Neuronal stem cell (in vitro differentiated cells): ENCODE data around the gene IMPACT.

Experiments
- DNase-seq: peaks from one replicate; pipeline ENCODE4 v3.0.0-alpha.2; 2013; ENCODE audit warnings: low spot score
- H2AFZ ChIP-seq: one replicate; pipeline ENCODE4 v1.6.1; 2013; ENCODE audit warnings: mild to moderate bottlenecking, low read length, inconsistent platforms
- H2AK5ac ChIP-seq: 2 replicates; pipeline ENCODE4 v1.6.1; 2013; ENCODE audit warnings: low read depth, mild to moderate bottlenecking, inconsistent platforms, low read length, moderate library complexity, mixed read lengths
- H2BK120ac ChIP-seq: 2 replicates; pipeline ENCODE4 v1.6.1; 2013; ENCODE audit warnings: low read depth, mild to moderate bottlenecking, inconsistent platforms, low read length, moderate library complexity, mixed read lengths
- H2BK12ac ChIP-seq: one replicate; pipeline ENCODE4 v1.6.1; 2013; ENCODE audit warnings: low read length, inconsistent platforms
- H2BK15ac ChIP-seq: 2 replicates; pipeline ENCODE4 v1.6.1; 2013; ENCODE audit warnings: mild to moderate bottlenecking, low read length, inconsistent platforms, mixed read lengths
- H2BK5ac ChIP-seq: one replicate; pipeline ENCODE4 v1.6.1; 2013; ENCODE audit warnings: inconsistent platforms, mild to moderate bottlenecking, low read length, moderate library complexity
- H3K14ac ChIP-seq: one replicate; pipeline ENCODE4 v1.6.1; 2013; ENCODE audit warnings: low read length, inconsistent platforms
- H3K18ac ChIP-seq: 2 replicates; pipeline ENCODE4 v1.6.1; 2013; ENCODE audit warnings: low read length, inconsistent platforms
- H3K23ac ChIP-seq: 2 replicates; pipeline ENCODE4 v1.6.1; 2013; ENCODE audit warnings: low read depth, mild to moderate bottlenecking, mixed read lengths, low read length, inconsistent platforms; ENCODE audit not compliant: poor library complexity
- H3K27ac ChIP-seq: replicated peaks from 3 replicates; pipeline ENCODE4 v1.5.1; 2013; ENCODE audit warnings: low read length, inconsistent platforms
- H3K27me3 ChIP-seq, 3 experiments: 2 replicates each; pipeline ENCODE4 v1.6.1; 2013; ENCODE audit warnings: low read length in 3 of 3, mild to moderate bottlenecking in 2 of 3, inconsistent platforms in 1 of 3, low read depth in 1 of 3, mixed read lengths in 1 of 3, moderate library complexity in 1 of 3; ENCODE audit not compliant: control insufficient read depth in 3 of 3, insufficient read depth in 3 of 3
- H3K36me3 ChIP-seq, 2 donors: replicated peaks in 1 of 2; 2 replicates each; pipeline ENCODE4 v1.6.1; 2013; ENCODE audit warnings: low read length in 2 of 2; ENCODE audit not compliant: control insufficient read depth in 2 of 2, insufficient read depth in 2 of 2
- H3K4ac ChIP-seq: 2 replicates; pipeline ENCODE4 v1.6.1; 2013; ENCODE audit warnings: inconsistent platforms, mild to moderate bottlenecking, low read length, moderate library complexity
- H3K4me1 ChIP-seq, 2 donors: 1 replicate in 1 of 2; 2 replicates in 1 of 2; pipeline ENCODE4 v1.6.1; 2013; ENCODE audit warnings: low read length in 2 of 2, low read depth in 1 of 2; ENCODE audit not compliant: control insufficient read depth in 2 of 2, insufficient read depth in 1 of 2
- H3K4me2 ChIP-seq: one replicate; pipeline ENCODE4 v1.6.1; 2013; ENCODE audit warnings: mild to moderate bottlenecking, low read length, inconsistent platforms; ENCODE audit not compliant: insufficient read depth, poor library complexity, severe bottlenecking
- H3K4me3 ChIP-seq, 2 donors: 2 replicates each; pipeline ENCODE4 v1.5.1; 2013; ENCODE audit warnings: low read length in 2 of 2, mild to moderate bottlenecking in 2 of 2, inconsistent platforms in 1 of 2, moderate library complexity in 1 of 2
- H3K79me1 ChIP-seq: one replicate; pipeline ENCODE4 v1.6.1; 2013; ENCODE audit warnings: low read depth, mild to moderate bottlenecking, inconsistent platforms, low read length, moderate library complexity
- H3K9ac ChIP-seq: one replicate; pipeline ENCODE4 v1.6.1; 2013; ENCODE audit warnings: mild to moderate bottlenecking, low read depth, low read length, inconsistent platforms; ENCODE audit not compliant: poor library complexity
- H3K9me3 ChIP-seq, 2 donors: replicated peaks in 1 of 2; 2 replicates each; pipeline versions ENCODE3 to v1.6.1; 2013; ENCODE audit warnings: low read length in 2 of 2, mild to moderate bottlenecking in 2 of 2, inconsistent platforms in 1 of 2, low read depth in 1 of 2, mixed read lengths in 1 of 2, moderate library complexity in 1 of 2; ENCODE audit not compliant: control insufficient read depth in 2 of 2, insufficient read depth in 1 of 2
- H4K8ac ChIP-seq: one replicate; pipeline ENCODE4 v1.6.1; 2013; ENCODE audit warnings: low read depth, mild to moderate bottlenecking, inconsistent platforms, low read length, moderate library complexity
- H4K91ac ChIP-seq: one replicate; pipeline ENCODE4 v1.6.1; 2013; ENCODE audit warnings: low read length, low read depth, mild to moderate bottlenecking, inconsistent platforms; ENCODE audit not compliant: poor library complexity
- WGBS, 2 donors: extraction: QIAGEN DNeasy Blood & Tissue Kit; methylation state at CpG; one replicate each; pipeline ENCODE4 v1.1.7; 2013; ENCODE audit warnings: missing lambda C conversion rate in 2 of 2, mixed read lengths in 1 of 2; ENCODE audit not compliant: insufficient read length in 2 of 2, insufficient replicate concordance in 1 of 2; ENCODE audit errors: extremely low coverage in 2 of 2; 5-methylcytosine and 5-hydroxymethylcytosine counted together

Gene IMPACT

DNA sequence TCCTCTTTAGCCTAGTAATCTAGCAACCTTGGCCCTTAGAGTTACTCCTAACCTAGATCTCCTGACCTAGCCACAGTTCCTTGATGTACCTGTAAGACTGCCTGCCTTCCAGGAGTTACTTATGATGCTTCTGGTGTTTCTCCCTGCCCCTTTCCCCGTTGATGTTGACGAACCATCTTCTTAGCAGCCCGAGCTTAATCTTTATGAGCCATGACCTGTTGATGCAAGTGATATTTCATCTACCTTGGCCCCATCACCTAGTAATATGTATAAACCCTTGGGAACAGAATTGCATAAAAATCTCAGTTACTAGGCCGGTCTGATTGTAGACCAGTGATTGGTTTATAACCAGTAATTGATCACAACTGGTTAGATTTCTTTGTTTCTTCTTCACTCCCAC lies 2.7 kb downstream of the IMPACT start:
- no peaks in the 10 kb centered on the region for H3K27me3 ChIP-seq
- no peak overlapping the region for H3K4me2 ChIP-seq
- no peak overlapping the region for H2BK120ac ChIP-seq
- H3K27ac ChIP-seq = no peak overlapping the region
- no peak overlapping the region for H3K14ac ChIP-seq
- H3K9ac ChIP-seq = no peak overlapping the region
- no peak overlapping the region for H3K4ac ChIP-seq
- no peak overlapping the region for H4K91ac ChIP-seq
- no peaks in the 10 kb centered on the region for H3K4me1 ChIP-seq
- H2BK12ac ChIP-seq = no peak overlapping the region
- no peak overlapping the region for H2BK5ac ChIP-seq
- no peak overlapping the region for H3K23ac ChIP-seq
- no peak overlapping the region for H3K18ac ChIP-seq
- H3K36me3 ChIP-seq = peaks cover 6 to 44% of the 10 kb centered on the region in 2 donors
- H3K79me1 ChIP-seq = no peaks in the 10 kb centered on the region
- no peak overlapping the region for H4K8ac ChIP-seq
- no peak overlapping the region for H3K4me3 ChIP-seq
- H2BK15ac ChIP-seq = no peak overlapping the region
- H2AK5ac ChIP-seq = no peak overlapping the region
- H2AFZ ChIP-seq = no peak overlapping the region
- no peaks in the 10 kb centered on the region for H3K9me3 ChIP-seq
- no peak for DNase-seq
- WGBS, 2 donors = no CpG with 5 or more reads among the region's 4 CpGs

DNA sequence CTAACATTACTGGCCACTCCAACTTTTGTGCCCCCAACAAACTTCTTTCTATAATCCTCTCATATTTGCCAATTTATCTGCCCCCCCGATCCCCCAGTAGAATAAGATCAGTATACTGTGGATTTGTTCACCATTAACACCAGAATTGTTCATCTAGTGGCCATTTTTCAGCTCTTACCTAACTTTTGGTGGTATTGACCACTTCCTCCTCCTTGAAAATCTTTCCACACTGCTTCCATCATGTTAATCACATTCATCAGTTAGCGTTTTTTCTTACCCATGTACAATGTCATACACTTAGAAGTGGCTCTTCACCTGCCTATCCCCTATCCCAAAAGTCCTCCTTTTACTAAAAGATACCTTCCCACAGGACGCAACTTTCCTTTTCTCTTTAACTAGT lies 6.1 kb downstream of the IMPACT start:
- Histone ChIP-seq H2BK5ac (no peak overlapping the region), H2BK12ac (no peak overlapping the region), H3K23ac (no peak overlapping the region), H2BK120ac (no peak overlapping the region), H3K79me1 (no peaks in the 10 kb centered on the region), H3K18ac (no peak overlapping the region), H2BK15ac (no peak overlapping the region), H2AFZ (no peak overlapping the region), H3K27me3 (no peaks in the 10 kb centered on the region), H2AK5ac (no peak overlapping the region), H3K4me1 (no peaks in the 10 kb centered on the region), H3K4ac (no peak overlapping the region), H3K4me2 (no peak overlapping the region), H4K8ac (no peak overlapping the region), H3K4me3 (no peak overlapping the region), H3K9ac (no peak overlapping the region), H3K9me3 (no peaks in the 10 kb centered on the region), H3K36me3 (peaks cover 6 to 68% of the 10 kb centered on the region in 2 donors), H3K14ac (no peak overlapping the region), H4K91ac (no peak overlapping the region), H3K27ac (no peak overlapping the region)
- no peak for DNase-seq
- WGBS, 2 donors = no CpG with 5 or more reads among the region's 3 CpGs

DNA sequence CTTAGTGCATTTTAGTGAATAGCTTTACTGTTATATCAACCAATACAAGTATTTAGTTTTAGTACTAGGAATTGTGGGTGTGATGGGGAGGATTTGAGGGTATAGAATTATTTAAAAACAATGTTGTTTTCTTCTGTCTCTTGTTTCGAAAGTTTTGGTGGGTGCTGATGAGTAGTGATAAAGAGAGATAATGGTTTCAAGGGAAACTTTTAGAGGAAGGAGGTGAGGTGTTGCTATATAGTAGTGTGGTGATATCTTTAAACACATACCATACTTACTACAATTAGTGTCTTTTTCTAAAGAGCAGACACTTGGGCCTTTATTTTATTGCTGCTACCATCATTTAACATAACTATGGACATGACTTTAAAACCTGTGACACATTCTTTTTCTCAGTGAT lies 10.5 kb downstream of the IMPACT start:
- Histone ChIP-seq H4K91ac (no peak overlapping the region), H3K4me1 (no peaks in the 10 kb centered on the region), H2AFZ (no peak overlapping the region), H2AK5ac (no peak overlapping the region), H3K36me3 (peaks cover 6 to 77% of the 10 kb centered on the region in 2 donors), H3K4ac (no peak overlapping the region), H3K9me3 (no peaks in the 10 kb centered on the region), H3K27ac (no peak overlapping the region), H3K4me2 (no peak overlapping the region), H3K9ac (no peak overlapping the region), H2BK12ac (no peak overlapping the region), H3K23ac (no peak overlapping the region), H3K18ac (no peak overlapping the region), H2BK5ac (no peak overlapping the region), H3K14ac (no peak overlapping the region), H4K8ac (no peak overlapping the region), H2BK120ac (no peak overlapping the region), H3K79me1 (no peaks in the 10 kb centered on the region), H3K4me3 (no peak overlapping the region), H3K27me3 (no peaks in the 10 kb centered on the region), H2BK15ac (no peak overlapping the region)
- no peak for DNase-seq
- no CpG with 5 or more reads among the region's 1 CpG for WGBS, 2 donors

DNA sequence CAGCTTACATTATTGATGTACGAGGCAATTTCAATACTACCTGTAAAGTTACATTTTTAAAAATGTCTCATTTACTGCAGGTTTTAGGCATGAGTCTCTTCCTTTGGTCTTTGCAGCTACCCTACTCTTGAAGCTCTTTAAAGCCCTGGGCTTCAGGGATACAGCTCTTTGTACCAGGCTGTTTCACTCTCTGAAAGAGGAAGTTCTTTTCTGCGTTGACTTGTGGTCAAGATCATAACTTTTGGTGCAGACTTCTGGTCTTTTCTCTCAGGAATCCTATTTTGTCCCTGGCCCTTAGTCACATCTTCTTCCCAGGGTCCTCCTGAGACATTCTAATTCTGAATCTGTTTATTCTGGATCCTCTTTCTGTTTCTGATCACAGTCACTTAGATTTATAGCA lies 17.4 kb downstream of the IMPACT start:
- WGBS, 2 donors = no CpG with 5 or more reads among the region's 2 CpGs
- no peak overlapping the region for H3K4me2 ChIP-seq
- H3K27me3 ChIP-seq = peaks cover 0 to 2% (median 0%) of the 10 kb centered on the region in 3 experiments
- H3K36me3 ChIP-seq = peaks cover 9 to 96% of the 10 kb centered on the region in 2 donors
- no peaks in the 10 kb centered on the region for H3K4me1 ChIP-seq
- H3K4me3 ChIP-seq = no peak overlapping the region
- H3K27ac ChIP-seq = no peak overlapping the region
- no peak overlapping the region for H2AFZ ChIP-seq
- H3K9me3 ChIP-seq = no peaks in the 10 kb centered on the region
- no peak overlapping the region for H2AK5ac ChIP-seq
- no peak overlapping the region for H2BK15ac ChIP-seq
- no peak overlapping the region for H4K8ac ChIP-seq
- H2BK5ac ChIP-seq = no peak overlapping the region
- no peak overlapping the region for H3K23ac ChIP-seq
- H3K4ac ChIP-seq = no peak overlapping the region
- no peak for DNase-seq
- no peak overlapping the region for H2BK12ac ChIP-seq
- no peaks in the 10 kb centered on the region for H3K79me1 ChIP-seq
- H3K14ac ChIP-seq = no peak overlapping the region
- no peak overlapping the region for H4K91ac ChIP-seq
- no peak overlapping the region for H2BK120ac ChIP-seq
- no peak overlapping the region for H3K9ac ChIP-seq
- H3K18ac ChIP-seq = no peak overlapping the region
